NOMO-1 (cell line): ENCODE data around the gene KIDINS220.
"Not testable (repeated sequence)": the region's sequence is repeated elsewhere in the genome, so short reads cannot be mapped to it uniquely, and the experiment has no call there.

ENCODE experiments used
- DNase-seq, 2 experiments: peaks; one replicate each; lab custom pipeline; 2025; ENCODE audit not compliant: unreplicated experiment in 2 of 2; lab: John Stamatoyannopoulos, UW

KIDINS220 gene

GRCh38 chr2:8756716-8757115 lies 80.7 kb downstream of the KIDINS220 start:
- DNase-seq, result no peak

DNA sequence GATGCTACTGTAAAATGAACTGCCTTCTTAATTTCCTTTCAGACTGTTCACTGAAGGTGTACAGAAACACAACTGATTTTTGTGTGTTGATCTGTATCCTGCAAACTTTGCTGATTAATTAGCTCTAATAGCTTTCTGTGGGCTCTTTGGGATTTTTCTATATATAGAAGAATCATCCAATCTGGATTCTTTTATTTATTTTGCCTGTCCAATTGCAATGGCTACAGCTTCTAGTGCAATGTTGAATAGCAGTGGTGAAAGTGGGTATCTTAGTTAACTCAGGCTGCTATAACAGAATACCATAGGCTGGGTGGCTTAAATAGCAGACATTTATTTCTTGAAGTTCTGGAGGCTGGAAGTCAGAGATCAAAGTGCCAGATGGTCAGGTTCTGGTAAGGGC lies 81.2 kb downstream of the KIDINS220 start:
- DNase-seq, result no peak

DNA sequence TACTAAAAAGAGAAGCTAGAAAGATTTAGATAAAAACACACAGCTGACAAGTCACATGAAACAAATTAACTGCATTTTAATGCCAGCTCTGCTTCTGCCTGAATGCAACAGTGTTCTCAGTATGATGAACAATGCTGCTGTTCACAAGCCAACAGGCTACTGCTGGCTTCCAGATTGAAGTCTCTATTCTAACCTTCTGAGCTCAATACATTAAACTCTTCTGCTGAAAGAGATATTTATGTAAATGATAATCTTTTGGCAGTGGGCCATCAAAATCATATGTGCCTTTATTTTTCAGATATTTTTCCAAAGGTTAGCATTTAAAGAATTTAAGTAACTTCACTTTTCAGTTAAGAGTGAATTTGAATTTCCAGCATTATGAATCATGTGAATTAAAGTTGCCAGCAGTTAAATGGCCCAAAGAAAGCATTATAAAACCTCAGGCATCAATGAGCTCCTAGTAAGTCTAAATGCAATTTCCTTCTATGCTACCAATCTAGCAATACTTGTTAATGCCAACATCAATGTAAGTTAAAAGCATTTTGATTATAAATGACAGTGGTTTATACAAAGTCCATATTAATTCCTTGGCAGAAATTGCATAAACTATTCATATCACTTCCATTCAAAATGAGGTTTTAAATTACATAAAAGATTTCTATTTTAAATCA lies 83.2 kb downstream of the KIDINS220 start:
- DNase-seq, result no peak

DNA sequence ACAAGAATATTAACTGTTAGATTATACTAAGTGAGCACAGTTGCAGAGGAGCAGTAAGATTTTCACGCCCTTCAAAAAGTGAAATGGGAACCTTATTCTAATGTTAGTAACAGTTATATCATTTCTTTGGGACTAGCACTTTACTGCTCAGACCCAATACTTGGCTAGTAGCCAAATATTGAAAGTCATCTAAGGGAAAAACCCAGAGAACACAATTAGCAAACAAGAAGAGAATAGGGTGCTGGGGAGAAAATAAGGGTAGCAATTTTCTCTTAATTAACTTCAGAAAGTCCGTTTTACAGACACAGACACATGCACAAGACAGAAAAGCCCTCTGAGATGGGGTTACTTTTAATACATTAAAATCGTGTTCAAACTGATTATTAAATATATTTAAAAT lies 83.8 kb downstream of the KIDINS220 start:
- DNase-seq, result no peak

GRCh38 chr2:8752385-8752784 lies 85.0 kb downstream of the KIDINS220 start:
- no peak for DNase-seq

- no peak for DNase-seq
These were observed 87.2 kb downstream of the KIDINS220 start for GRCh38 chr2:8750221-8750620.

GRCh38 chr2:8743261-8743660 lies 94.2 kb downstream of the KIDINS220 start:
- DNase-seq, result no peak

DNA sequence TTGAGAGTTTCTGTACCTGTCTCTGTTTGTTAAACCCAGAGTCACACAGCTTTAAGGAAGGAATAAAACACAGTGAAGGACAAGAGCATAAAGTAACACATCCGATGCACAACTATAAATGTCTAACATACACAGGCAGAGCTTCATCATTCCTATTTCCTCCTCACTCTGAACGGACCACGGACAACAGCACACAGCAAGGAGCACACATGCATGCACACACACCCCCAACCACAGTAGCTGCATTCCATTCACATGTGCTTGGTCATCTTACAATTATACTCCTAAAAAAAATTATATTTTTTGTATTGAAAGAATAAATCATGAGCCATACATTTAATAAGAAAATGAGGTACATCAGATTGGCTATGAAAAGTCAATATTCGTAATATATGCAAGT lies 97.3 kb downstream of the KIDINS220 start:
- no peak for DNase-seq

DNA sequence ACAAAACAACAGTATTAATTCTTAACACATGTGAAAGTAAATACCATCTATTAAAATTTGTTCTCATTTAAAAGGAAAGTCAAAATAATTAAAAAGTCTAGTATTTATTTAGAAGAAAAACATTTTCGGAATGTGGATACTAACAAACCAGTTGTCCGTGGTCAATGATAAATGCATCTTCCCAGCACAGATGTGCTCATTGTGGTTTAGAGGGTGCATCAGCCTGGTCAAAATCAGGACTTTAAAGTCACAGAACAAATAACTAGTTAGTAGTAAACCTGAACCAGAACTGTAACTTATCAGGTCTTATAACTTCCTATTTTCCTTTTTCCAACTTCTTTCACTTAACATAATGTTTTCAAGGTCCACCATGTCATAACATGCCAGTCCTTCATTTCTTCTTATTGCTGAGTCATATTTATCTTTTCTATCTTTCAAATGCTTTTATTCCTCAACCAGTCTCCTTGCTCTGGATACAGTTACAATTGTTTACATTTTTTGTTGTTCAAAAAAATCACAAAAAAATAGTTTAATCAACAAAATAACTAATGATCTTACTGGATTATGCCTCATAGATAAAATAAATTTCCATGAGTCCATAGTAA lies 99.7 kb downstream of the KIDINS220 start:
- no peak for DNase-seq

DNA sequence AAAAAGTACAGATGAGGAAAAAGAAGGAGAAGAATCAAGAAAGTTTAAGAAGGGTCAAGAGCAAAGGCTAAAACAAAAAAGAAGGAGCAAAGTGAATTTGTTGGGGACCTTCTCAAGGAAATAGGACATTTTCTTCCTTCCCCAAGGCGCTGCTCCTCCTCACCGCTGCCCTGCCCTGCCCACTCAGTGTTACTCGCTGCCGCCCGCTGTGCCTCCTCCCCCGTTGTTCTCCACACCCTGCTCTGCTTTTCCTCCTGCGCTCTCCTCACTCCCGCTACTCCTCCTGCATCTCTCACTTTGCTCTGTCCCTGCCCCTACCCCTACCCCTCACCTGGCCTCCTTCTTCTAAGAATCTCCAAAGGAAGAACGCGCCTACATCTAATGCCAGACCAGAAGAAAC lies 104.8 kb downstream of the KIDINS220 start:
- no peak for DNase-seq

- DNase-seq, result no peak
These were observed 107.5 kb downstream of the KIDINS220 start for GRCh38 chr2:8729939-8730338.

DNA sequence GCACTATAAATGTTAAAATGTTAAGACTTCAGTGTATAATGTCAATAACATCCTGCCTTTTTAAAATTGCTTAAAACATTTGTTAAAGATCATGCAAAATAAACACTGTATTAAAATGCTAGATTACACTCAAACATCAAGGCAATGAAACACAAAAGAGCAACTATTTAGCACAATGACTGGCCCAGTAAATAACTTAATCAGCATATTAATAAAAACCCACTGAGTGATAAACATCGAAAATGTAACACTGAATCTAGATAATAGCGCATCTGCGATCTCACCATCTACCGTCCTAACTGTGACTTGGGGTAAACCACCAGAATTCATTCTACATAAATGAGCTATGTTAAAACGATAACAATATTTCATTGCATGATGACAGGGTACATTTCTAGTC lies 108.3 kb downstream of the KIDINS220 start:
- DNase-seq, result not testable (repeated sequence)

DNA sequence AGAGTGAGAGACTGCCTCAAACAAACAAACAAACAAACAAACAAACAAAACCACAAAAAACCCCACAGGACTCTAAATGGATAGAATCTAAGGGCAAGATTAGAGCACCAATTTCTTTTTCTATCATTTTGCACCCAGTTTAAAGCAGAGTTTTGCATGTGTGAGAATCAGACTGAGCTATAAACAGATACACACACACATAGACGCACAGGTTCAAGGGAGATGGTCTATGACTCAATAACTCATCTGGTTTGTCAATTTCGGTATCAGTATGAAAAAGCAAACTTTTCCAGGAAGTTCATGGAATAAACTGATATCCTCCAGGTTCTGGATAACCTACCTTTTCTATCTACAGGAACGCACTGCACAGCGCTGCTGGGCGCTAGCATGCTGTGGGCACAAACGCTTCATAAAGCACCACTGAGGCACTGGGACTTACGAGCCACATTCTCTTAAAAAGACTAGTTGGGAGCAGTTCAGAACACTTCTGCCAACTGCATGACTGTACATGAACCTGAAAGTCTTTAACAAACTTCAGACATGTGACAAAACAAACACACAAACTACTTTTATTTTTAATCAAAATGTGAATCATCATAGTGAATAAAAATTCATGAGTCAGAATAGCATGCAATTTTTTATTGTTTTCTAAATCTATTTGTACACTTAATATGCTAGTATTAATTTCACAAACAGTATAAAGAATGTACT lies 109.0 kb downstream of the KIDINS220 start:
- no peak for DNase-seq

GRCh38 chr2:8725838-8726237 lies 111.6 kb downstream of the KIDINS220 start:
- no peak for DNase-seq

- no peak for DNase-seq
These were observed 114.4 kb downstream of the KIDINS220 start for GRCh38 chr2:8722986-8723385.

DNA sequence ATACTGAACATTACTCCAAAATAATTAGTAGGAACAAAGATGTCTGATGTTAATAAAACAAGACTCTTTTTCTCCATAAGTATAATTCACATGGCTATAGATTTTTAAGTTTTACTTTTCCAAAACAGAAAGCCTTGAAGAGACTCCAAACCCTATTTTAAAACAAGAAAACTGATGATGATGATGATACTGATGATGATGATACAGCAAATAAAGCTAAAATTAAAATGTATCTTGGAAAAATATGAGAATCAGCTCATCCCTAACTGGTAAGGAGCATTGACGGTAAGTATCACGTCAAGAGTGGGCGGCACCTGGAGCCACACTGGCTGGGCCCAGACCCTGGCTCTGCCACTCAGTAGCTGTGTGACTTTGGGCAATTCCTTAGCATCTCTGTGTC lies 116.0 kb downstream of the KIDINS220 start:
- DNase-seq, result no peak

DNA sequence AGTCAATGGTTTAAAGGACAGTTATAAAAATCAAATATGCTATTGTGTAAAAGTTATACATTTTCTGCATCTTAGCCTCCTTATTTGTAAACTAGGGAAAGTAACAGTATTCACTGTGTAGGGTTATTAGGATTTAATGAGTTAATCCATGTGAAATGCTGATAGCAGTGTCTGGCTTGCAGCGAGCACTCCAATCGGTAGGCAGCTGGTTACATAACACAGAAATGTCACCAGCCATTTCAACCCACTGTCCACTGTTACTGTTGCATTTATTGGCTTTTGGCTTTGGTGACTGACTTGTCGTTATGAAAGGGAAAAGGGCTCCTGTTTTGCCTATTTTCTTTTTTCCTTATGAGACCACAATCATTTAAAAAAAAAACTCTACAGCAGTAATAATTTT lies 116.7 kb downstream of the KIDINS220 start:
- no peak for DNase-seq

DNA sequence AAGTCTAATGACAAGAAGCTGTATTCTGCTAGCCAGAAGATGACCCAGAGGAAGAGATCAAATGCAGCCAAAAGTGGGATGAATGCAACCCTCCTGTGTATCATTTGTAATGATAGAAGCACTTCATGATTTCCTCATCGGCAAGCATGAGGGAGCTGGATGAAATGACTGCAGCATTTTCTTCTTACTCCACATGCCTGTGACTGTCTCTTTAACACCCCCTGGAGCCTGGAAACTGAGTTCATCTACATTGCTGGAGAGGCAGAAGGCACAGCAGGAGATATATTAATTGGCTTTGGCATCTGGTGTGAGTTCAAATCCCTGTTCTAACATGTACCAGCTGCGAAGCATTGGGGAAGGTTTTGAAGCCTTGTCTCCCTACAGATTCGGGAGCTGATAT lies 117.9 kb downstream of the KIDINS220 start:
- DNase-seq, result no peak

DNA sequence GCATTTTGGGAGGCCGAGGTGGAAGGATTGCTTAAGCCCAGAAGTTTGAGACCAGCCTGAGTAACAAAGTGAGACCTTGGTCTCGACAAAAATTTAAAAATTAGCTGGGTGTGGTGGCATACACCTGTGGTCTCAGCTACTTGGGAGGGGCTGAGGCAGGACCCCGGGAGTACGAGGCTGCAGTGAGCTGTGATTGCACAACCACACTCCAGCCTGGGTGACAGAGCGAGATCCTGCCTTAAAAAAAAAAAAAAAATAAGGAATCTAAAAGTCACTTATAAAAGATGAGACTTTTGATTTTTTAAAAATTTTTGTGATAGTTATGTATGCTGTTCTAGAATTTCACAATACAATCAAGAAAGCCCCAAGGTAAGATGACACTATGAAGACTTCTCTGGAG lies 122.4 kb downstream of the KIDINS220 start:
- no peak for DNase-seq

DNA sequence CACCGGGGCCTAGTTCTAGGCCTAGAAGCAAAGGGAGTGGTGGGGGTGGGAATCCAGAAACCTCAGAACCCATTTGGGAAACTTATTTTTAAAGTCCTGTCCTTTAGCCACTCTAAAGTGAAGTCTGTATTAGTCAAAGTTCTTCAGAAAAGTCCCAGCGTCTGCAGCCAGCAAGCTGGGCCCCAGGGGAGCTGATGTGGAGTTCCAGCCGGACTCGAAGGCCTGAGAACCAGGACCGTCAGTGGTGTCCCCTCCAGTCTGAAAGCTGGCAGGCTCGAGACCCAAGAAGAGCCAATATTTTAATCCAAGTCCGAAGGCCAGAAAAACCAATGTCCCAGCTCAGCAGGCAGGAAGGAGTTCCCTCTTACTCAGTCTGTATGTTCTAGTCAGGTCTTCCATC lies 123.1 kb downstream of the KIDINS220 start:
- DNase-seq, result no peak

DNA sequence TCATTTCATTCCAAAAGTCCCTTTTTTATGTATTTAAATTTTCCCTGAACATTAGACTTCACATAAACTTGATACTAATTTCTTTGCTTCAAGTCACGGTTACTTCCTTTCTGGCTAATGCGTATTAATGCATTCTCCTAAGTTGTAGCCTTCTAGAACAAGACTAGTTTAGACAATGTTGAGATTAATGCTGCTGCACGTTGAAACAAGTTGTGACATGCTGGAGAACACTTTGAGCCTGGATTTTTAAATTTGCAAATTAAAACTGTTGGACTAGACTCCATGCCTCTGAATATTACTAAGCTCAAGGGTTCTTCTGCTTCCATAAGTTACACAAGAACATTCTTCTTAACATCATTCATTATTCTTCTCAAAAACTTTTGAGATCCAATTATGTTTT lies 126.5 kb downstream of the KIDINS220 start:
- no peak for DNase-seq

- DNase-seq, result no peak
These were observed 127.8 kb downstream of the KIDINS220 start for GRCh38 chr2:8709611-8710010.
